Measurements from ENCODE around the gene NEUROG2. TPM values are rescaled to one million over a fixed set of nuclear protein-coding genes. Genes with fewer than 3 reads are reported as not detected.

Gene NEUROG2
- total and polyA plus RNA-seq, 9 of the 15 experiments (the other 6 are each of a cell fraction or from before 2014, with no cell fraction given): 0.07 TPM; not detected in 7

GRCh38 chr4:112562254-112562879 lies 46.4 kb upstream of the NEUROG2 start (continued):
- TF ChIP-seq, protein P1, sequence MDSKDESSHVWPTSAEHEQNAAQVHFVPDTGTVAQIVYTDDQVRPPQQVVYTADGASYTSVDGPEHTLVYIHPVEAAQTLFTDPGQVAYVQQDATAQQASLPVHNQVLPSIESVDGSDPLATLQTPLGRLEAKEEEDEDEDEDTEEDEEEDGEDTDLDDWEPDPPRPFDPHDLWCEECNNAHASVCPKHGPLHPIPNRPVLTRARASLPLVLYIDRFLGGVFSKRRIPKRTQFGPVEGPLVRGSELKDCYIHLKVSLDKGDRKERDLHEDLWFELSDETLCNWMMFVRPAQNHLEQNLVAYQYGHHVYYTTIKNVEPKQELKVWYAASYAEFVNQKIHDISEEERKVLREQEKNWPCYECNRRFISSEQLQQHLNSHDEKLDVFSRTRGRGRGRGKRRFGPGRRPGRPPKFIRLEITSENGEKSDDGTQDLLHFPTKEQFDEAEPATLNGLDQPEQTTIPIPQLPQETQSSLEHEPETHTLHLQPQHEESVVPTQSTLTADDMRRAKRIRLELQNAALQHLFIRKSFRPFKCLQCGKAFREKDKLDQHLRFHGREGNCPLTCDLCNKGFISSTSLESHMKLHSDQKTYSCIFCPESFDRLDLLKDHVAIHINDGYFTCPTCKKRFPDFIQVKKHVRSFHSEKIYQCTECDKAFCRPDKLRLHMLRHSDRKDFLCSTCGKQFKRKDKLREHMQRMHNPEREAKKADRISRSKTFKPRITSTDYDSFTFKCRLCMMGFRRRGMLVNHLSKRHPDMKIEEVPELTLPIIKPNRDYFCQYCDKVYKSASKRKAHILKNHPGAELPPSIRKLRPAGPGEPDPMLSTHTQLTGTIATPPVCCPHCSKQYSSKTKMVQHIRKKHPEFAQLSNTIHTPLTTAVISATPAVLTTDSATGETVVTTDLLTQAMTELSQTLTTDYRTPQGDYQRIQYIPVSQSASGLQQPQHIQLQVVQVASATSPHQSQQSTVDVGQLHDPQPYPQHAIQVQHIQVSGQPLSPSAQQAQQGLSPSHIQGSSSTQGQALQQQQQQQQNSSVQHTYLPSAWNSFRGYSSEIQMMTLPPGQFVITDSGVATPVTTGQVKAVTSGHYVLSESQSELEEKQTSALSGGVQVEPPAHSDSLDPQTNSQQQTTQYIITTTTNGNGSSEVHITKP (IDR thresholded peaks at IDR 0.05; ENCODE audit: partially characterized antibody): no peak
- no peak for TF ChIP-seq FIP1L1 (IDR thresholded peaks at IDR 0.05; ENCODE audit: low read depth, low read length, poor library complexity, severe bottlenecking)
- TF ChIP-seq RBM39 (optimal IDR thresholded peaks at IDR 0.05; ENCODE audit: low read depth, low read length): no peak
- TF ChIP-seq ERF (CRISPR knock-in tag; IDR thresholded peaks at IDR 0.05): no peak
- TF ChIP-seq TAF1 (IDR thresholded peaks at IDR 0.05; ENCODE audit: control insufficient read depth, extremely low read depth, insufficient read depth, low read length, severe bottlenecking): no peak
- TF ChIP-seq JUN (IDR thresholded peaks at IDR 0.05; ENCODE audit: borderline replicate concordance, low read depth, low read length): no peak
- TF ChIP-seq JUN (CRISPR knock-in tag; IDR thresholded peaks at IDR 0.05; ENCODE audit: borderline replicate concordance): no peak
- no peak for TF ChIP-seq CBX3 (IDR thresholded peaks at IDR 0.05; ENCODE audit: borderline replicate concordance in 1 of 2, low read length in 2 of 2)
- TF ChIP-seq, protein P2, sequence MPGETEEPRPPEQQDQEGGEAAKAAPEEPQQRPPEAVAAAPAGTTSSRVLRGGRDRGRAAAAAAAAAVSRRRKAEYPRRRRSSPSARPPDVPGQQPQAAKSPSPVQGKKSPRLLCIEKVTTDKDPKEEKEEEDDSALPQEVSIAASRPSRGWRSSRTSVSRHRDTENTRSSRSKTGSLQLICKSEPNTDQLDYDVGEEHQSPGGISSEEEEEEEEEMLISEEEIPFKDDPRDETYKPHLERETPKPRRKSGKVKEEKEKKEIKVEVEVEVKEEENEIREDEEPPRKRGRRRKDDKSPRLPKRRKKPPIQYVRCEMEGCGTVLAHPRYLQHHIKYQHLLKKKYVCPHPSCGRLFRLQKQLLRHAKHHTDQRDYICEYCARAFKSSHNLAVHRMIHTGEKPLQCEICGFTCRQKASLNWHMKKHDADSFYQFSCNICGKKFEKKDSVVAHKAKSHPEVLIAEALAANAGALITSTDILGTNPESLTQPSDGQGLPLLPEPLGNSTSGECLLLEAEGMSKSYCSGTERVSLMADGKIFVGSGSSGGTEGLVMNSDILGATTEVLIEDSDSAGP (CRISPR knock-in tag; IDR thresholded peaks at IDR 0.05): no peak
- no peak for TF ChIP-seq ETV1 (tag; conservative IDR thresholded peaks at IDR 0.05; ENCODE audit: low read depth)
- no peak for TF ChIP-seq CUX1 (CRISPR knock-in tag; IDR thresholded peaks at IDR 0.05)

Measured in K562 (cell line).